ENCODE measurements around the gene AACS.
"Not testable (repeated sequence)": the region's sequence is repeated elsewhere in the genome, so short reads cannot be mapped to it uniquely, and the experiment has no call there.

Gene AACS, protein sequence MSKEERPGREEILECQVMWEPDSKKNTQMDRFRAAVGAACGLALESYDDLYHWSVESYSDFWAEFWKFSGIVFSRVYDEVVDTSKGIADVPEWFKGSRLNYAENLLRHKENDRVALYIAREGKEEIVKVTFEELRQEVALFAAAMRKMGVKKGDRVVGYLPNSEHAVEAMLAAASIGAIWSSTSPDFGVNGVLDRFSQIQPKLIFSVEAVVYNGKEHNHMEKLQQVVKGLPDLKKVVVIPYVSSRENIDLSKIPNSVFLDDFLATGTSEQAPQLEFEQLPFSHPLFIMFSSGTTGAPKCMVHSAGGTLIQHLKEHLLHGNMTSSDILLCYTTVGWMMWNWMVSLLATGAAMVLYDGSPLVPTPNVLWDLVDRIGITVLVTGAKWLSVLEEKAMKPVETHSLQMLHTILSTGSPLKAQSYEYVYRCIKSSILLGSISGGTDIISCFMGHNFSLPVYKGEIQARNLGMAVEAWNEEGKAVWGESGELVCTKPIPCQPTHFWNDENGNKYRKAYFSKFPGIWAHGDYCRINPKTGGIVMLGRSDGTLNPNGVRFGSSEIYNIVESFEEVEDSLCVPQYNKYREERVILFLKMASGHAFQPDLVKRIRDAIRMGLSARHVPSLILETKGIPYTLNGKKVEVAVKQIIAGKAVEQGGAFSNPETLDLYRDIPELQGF

DNA sequence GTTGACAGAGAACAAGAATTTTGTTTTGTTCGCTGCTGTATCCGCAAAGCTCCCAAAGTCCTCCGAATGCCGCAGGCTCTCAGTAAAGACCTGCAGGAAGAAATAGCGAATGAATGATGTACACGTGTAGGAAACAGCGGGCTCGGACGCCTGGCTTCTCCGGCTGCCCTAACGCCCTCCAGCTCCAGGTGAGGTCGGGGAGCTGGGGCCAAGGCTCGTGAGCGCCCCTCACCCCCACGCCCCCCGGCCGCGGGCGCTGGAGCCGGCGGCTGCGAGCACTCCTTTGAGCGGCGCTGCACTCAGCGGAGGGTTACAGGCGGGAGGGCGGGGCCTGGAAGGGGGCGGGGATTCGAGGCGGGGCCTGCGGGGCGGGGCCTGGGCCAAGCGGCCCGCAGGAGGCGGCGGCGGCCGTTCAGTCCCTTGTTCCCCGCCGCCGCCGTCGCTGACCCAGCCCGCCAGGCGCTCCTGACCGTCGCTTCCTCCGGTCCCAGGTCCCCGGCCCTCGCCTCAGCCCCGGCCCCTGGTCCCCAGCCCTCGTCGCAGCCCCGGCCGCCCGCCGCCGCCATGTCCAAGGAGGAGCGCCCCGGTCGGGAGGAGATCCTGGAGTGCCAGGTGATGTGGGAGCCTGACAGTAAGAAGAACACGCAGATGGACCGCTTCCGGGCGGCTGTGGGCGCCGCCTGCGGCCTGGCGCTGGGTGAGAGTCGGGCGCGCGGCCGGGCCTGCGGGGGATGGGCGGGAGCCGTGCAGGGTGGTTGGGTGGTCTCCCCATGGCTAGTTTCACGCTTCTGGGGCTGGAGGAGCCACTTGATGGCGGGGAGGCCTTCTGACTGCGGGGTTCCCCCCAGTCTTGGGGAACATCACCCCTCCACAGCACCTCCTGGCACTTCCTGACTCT, at the start of gene AACS:
TSS of gene AACS (plus strand) at position 415 of the 898 bp plus-strand sequence. CDS start at position 565, 150 bp downstream.
- DNase-seq = peak; percentile 68

DNA sequence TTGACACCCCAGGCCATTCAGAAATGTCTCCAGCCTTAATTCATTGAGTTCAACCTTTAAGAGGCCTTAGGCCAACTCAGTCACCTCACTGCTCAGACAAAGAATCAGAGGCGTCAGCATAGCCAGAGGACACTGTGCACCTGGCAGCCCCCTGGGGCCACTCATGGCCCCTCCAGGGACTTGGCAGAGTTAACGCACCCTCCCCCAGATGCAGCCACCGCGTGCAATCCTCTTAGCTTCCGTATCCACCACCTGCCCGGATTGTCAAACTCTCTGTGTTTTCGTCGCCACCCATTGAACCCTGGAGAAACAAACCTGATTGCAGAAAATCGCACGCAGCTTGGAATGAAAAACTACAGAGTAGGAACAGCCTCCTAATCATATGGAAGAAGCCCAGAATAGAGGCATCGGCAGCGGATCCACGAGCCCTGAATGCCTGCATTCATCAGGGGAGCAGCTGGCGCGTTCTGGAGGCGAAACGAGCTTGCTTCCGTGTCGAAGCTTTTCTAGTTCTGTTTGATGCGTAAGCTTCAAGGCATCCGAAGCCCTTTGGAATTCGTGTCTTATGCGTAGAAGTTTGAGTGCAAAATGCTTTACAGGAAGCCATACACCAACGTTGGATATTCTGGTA, 49.4 kb upstream of the AACS start:
- DNase-seq = no peak

DNA sequence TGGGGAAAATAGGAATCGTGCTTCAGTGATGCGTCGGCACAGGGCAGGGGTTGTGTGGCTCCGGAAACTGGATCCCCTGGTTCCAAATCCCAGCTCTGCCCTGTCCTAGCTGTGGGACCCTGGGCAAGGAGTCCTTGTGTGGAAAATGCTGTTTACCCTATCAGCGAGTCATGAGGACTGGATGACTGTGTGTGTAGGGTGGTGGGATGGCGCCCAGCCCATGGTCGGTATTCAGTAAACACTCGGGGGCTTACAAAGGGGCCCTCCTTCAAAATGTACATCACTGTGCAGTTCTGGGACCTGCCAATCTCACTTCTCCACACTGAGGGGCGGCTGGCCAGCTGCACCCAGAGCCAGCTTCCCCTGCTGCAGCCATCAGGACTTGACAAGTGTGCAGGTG, 47.4 kb upstream of the AACS start:
- DNase-seq = no peak

DNA sequence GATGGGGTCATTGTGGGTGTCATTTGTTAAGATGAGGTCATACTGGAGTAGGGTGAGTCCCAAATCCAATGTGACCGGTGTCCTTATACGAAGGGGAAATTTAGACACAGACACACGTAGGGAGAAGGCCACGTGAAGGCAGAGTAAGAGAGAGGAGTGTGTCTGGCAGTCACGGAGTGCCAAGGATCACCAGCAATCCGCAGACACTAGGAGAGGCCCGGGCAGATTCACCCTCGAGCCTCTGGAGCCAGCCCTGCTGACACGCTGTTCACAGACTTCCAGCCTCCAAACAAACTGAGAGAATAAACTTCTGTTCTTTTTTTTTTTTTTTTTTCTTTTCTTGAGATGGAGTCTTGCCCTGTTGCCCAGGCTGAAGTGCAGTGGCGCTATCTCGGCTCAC, 46.9 kb upstream of the AACS start:
- DNase-seq = no peak

DNA sequence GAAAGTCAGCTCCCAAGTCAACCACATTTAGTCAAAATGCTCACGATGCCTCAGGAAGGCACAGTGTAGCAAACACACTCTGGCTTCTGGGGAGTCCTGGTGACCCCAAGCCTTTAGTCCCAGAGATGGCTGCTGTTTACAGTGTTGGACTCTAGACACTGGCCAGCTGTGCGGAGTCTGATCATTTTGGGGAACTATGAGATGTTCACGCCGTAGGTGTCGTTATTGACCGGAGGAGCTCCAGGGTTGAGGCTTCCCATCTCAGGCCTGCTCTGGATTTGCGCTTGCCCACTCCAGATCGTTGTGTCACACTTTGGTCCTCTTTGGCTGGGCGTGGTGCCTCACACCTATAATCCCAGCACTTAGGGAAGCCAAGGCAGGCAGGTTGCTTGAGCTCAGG, 44.1 kb upstream of the AACS start:
- DNase-seq = no peak

DNA sequence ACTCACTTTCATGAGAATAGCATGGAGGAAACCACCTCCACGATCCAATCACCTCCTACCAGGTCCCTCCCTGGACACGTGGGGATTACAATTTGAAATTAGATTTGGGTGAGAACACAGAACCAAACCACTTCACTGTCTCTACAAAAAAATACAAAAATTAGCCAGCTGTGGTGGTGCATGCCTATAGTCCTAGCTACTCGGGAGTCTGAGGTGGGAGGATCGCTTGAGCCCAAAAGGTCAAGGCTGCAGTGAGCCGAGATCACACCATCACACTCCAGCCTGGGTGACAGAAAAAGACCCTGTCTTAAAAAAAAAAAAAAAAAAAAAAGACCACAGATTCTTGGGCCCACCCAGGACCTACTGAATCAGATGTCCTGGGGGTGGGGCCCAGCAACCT, 43.5 kb upstream of the AACS start:
- no peak for DNase-seq

DNA sequence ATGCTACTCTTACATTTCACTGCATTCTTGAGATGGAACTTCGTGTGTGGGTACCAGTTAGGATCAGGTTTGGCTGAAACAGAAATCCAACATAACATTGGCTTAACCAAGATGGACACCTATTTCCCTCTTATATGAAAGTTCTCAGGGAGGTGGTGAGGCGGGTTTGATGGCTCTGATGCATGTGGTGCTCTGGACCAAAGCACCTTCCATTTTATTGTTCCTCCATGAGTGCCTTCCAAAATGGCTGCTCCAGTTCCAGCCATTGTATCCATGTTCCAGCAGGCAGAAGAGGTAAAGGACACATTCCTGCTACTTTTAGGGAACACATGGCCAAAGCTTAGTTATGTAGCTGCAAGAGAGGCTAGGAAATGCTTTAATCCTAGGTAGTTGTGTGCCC, 42.2 kb upstream of the AACS start:
- no peak for DNase-seq

DNA sequence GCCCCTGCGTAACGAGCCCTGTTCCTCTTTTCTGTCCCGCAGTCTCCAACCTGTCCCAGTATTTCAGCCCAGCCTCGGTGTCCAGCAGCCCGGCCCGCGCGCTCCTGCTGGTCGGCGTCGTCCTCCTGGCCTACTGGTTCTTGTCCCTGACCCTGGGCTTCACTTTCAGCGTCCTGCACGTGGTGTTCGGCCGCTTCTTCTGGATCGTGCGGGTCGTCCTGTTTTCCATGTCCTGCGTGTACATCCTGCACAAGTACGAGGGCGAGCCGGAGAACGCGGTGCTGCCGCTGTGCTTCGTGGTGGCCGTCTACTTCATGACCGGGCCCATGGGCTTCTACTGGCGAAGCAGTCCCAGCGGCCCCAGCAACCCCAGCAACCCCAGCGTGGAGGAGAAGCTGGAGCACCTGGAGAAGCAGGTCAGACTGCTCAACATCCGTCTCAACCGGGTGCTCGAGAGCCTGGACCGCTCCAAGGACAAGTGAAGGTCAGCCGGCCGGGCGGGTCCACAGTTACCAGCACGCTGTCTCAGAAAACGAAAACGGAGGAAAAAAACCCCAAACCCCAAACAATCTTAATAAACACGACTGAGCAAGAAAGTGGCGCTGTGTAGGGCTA, 40.2 kb upstream of the AACS start:
- no peak for DNase-seq

DNA sequence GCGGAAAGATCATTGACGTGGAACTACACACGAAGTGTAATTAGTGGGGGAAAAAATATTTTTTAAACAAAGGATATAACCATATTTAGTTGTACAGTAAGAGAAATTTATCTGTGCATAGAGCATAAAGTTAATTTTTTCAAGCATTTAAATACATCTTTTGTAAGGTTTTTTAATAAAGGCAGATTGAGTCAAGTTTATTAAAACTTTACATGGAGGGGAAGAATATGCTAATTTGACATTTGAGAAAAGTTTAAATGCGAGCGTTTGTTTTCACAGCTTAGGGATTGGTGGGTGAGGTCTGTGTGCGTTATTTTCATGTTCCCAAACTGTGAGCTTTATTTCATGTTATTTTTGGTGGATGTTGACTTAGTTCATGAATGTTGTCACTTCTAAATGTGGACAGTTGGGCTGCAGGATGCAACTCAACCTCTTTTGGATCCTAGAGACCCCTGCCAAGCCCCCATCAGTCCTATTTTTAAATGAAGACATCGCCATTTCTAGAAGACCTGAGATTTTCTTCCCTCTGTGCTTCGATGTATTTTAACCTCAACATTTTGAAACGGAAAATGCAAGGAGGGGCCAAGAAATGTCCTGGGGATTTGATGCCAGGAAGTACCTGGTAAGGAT, 39.5 kb upstream of the AACS start:
- DNase-seq = no peak

DNA sequence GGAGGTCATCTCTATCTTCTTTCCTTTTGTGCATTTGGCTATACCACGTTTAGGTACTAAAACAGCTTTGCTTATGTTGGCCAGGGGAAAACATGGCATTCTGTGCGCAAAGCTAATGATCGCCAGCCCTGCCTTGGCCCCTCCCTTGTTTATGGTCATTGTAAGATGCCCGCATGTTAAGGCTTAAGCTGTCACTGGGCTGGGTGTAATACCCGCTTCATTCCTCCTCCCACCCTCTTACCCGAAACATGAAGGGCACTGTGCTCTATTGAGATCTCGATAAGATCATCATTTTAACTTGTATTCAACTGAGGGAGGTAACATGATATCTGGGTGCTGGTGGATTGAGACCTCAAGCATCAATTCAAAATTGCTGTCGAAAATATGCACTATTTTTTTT, 37.1 kb upstream of the AACS start:
- no peak for DNase-seq

DNA sequence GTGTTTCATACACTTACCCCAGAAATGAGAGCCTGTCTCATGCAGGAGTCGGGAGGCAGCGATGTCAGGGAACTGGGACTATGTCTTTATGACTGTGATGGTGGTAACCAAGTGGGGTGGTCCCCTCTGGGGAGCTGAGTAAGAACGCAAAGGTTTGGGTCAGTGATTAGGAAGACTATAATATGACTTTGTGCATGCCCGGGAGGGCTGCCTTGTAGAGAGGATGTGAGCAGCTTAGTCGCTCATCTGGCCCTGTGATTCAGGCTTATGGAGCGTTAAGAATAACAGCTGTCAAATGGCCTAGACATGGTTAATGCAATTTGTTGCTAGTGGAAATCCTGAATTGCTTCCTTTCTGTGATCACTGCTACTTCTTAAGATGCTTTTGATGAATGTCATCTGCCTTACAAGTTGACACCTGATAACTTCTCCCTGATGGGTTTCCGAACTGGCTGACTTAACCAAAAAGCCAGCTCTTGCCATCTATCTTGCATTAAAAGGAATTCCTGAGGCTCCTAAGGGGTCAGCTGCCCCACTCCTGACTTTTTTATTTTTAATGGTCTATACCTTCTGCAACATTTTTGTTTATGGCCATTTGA, 35.4 kb upstream of the AACS start:
- DNase-seq = no peak

DNA sequence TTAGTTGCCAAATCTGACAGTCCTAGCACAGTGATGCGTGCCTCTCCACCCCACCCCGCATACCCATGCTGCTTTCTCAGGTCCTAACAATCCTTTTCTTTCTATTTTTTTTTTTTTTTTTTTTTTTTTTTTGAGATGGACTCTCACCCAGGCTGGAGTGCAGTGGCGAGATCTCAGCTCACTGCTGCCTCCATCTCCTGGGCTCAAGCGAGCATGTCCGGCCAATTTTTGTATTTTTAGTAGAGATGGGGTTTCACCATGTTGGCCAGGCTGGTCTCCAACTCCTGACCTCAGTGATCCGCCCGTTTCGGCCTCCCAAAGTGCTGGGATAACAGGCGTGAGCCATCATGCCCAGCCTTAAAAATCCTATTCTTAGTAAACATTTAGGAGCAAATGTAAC, 33.8 kb upstream of the AACS start:
- not testable (repeated sequence) for DNase-seq

DNA sequence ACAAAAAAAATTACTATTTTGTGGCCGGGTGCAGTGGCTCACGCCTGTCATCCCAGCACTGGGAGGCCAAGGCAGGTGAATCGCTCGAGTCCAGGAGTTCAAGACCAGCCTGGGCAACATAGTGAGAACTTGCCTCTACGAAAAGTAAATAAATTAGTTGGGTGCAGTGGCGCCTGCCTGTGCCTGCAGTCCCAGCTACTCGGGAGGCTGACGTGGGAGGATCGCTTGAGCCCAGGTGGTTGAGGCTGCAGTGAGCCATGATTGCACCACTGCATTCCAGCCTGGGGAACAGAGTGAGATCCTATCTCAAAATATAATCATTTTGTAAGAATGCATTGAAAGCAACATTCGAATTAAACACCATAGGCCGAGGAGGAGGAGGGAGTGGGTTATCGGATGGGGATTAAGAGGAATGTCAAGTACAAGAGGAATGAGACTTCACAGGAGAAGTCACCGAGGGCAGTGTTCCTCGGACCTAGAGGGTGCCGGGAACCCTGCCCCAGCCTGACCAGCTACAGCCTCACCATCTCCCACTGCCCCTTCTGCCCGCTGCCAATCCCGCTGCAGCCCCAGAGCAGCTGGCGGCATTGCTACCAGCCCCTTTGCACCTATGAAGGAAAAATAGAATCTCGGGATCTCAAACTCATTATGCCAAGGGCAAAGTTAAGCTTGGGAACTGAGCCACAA, 32.6 kb upstream of the AACS start:
- DNase-seq = no peak

DNA sequence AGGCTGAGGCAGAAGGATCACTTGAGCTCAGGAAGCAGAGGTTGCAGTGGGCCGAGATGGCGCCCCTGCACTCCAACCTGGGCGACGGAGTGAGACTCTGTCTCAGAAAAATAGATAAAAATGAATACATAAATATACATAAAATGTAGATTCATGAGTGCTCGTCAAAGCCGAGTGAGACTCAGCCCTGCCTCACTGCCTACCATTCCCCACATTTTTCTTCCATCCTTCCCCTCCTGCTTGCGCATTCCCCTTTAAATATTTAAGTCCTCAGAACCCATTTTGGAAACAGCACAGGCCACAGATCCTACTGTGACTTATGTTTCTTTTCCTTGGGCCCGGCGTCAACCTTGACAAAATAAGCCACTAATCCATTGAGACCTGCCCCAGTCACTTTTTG, 31.9 kb upstream of the AACS start:
- no peak for DNase-seq

DNA sequence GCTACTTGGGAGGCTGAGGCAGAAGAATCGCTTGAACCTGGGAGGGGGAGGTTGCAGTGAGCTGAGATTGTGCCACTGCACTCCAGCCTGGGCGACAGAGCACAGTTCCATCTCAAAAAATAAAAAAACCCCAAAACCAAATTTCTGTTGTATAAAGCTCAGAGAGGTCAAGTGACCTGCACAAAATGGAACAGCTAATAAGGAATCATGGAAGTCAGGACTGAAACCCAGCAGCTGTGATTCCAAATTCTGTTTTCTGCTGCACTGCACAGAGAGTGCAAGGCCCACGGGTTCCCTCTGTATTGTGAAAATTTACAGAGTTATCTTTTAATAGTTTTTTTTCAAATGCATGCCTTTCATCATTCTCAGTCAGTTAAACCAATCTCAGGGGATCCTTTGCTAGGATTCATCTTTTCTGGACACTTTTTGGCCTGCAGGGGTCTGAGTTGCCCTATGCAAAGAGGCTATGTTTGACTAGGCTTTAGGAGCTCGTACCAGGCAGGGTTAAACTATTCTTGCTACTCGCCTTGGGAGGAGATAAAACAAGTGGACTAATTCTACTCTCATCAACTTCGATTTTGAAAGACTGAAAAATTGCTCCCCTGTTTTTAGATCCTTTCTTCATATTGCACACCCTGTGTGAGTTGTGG, 26.1 kb upstream of the AACS start:
- DNase-seq = no peak

DNA sequence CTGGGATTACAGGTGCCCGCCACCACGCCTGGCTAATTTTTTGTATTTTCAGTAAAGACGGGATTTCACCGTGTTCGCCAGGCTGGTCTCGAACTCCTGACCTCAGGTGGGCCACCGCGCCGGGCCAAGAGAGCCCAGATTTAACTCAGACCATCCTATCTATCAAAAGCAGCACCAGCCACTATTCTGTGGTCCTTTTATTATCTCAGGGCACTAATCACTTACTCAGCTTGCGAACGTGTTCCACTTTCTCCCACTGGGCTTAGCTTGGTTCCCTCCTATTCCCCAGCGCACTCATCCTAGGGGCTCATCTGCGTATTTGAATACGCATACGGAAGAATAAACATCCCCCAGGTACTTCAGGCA, 16.2 kb upstream of the AACS start:
- DNase-seq = no peak

DNA sequence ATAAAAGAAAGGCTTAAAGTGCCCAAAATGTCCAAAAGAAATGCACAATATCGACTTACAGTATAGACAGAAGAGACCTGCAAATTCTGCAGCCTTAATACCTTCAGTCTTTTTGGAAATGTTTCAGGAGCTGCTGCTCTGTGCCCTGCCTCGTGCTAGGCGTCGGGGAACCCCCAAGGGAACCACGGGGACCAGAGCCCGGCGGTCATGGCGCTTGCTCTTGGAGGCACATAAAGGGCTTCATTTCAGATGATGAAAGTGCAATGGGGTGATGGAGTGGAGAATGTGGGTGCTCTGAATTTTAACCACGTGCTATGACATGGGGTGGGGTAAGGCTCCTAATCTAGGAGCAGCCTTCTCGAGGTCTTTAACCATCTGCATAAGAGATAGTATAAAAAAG, 14.8 kb upstream of the AACS start:
- no peak for DNase-seq

DNA sequence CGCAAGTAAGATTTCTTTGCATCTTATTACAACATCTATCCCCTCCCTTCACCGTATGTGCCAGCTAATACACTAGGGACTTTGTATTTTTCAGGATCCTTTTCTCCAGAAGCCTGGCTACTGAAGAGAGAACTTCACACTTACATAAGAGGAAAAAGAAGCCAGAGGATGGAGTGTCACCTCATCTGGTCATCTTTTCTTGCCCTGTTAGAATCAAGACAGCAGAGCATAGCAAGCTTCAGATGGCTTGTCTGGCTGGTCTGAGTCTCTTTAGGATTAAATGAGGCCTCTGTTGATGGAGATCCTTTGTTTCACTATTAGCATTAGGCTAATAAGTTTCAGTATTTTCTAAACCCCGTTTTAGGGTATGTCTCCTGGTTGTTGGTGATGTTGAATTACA, 14.4 kb upstream of the AACS start:
- no peak for DNase-seq

DNA sequence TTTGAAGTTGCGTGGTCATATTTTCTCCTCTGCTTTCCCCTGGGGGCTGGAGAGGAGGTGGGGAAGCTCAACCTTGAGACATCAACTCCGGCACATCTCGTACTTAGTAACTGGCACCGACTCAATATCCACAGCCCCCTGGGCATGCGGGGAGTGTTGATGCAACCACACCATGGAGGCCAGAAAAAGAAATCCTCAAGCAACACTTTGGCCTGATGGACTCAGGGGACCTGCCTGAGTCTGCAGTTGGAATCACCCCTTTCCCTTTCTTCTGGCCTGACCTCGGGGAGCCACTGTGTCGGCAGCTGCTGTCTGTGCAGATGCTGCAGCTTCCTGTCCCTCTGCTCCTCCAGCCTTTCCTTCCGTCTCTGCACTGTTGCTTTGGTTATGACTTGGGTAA, 11.4 kb upstream of the AACS start:
- no peak for DNase-seq

DNA sequence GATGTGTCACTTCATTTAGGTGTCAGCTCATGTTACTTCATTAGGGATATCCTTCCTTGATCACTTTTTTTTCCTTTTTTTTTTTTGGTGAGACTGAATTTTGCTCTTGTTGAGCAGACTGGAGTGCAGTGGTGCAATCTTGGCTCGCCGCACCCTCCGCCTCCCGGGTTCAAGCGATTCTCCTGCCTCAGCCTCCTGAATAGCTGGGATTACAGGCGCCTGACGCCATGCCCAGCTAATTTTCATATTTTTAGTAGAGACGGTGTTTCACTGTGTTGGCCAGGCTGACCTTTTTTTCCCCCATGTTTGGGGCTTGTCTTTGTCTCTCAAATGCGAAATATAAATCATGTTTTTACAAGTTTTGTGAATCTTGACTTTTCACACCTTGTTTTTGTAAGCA, 9.6 kb upstream of the AACS start:
- DNase-seq = no peak

DNA sequence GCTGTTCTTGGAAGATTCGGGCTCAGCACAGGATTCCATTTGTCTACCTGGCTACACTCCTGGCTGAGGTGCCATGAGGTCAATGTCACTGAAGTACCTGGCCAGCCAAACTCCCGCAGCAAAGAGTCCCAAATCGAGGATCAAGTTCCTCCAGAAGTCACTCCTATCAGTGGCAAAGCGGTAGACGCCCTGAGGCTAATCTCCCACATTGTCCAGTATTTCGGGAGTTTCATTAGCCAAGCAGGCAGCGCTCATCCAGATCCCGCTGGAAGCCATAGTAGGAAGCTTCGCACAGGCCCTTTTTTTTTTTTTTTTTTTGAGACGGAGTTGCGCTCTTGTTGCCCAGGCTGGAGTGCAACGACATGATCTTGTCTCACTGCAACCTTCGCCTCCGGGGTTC, 8.9 kb upstream of the AACS start:
- DNase-seq = no peak
